Bronchial epithelial cell (primary cell): ENCODE measurements around the gene MRPL53. TPM values are rescaled to one million over a fixed set of nuclear protein-coding genes. Genes with fewer than 3 reads are reported as not detected.

Source experiments
- DNase-seq: peaks from one replicate; pipeline ENCODE4 v3.0.0-alpha.2; 2010; ENCODE audit warnings: low read depth
- FAIRE-seq: peaks from 2 replicates; lab custom pipeline; 2011; peaks lifted over from hg19 to GRCh38; lab: Jason Lieb, UNC
- H3K27me3 ChIP-seq: 2 replicates; pipeline ENCODE4 v1.5.1; 2011; ENCODE audit warnings: low read length; ENCODE audit not compliant: control insufficient read depth, insufficient read depth
- H3K36me3 ChIP-seq: 2 replicates; pipeline ENCODE4 v1.5.1; 2011; ENCODE audit warnings: low read length; ENCODE audit not compliant: control insufficient read depth, insufficient read depth
- H3K4me3 ChIP-seq: 2 replicates; pipeline ENCODE4 v1.5.1; 2011; ENCODE audit warnings: mild to moderate bottlenecking, low read depth, low read length, control low read depth
- CTCF ChIP-seq: IDR thresholded peaks from 2 replicates; pipeline ENCODE4 v1.5.1; 2011; ENCODE audit warnings: mild to moderate bottlenecking, moderate library complexity, low read length, control low read depth, inconsistent platforms; ENCODE audit not compliant: insufficient read depth, severe bottlenecking
- total RNA-seq: library from RNA; depleted of rRNA; stranded (reverse); fragments of >200 nt; gene quantifications from 2 replicates; pipeline ENCODE4 v1.2.1, GENCODE V29; 2014

MRPL53 gene
- total RNA-seq, 1 donor from 2014 or later: 57.9 TPM

GRCh38 chr2:74507145-74507925 is 34.9 kb upstream of the MRPL53 start, which contains the start of gene PCGF1:
Gene PCGF1 (minus strand): TSS chr2:74507695. CDS start chr2:74507668, 27 bp downstream.
- Histone ChIP-seq H3K27me3 (peaks cover 14% of the 10 kb centered on the region), H3K36me3 (peaks cover 7% of the 10 kb centered on the region), H3K4me3 (peak within 1 kb of the TSS; percentile 70)
- DNase-seq (peak; percentile 96), FAIRE-seq (no peak)
- no peak for TF ChIP-seq CTCF

- DNase-seq (no peak), FAIRE-seq (no peak)
- Histone ChIP-seq H3K4me3 (no peak overlapping the region), H3K27me3 (peaks cover 2% of the 10 kb centered on the region), H3K36me3 (peaks cover 7% of the 10 kb centered on the region)
- no peak for TF ChIP-seq CTCF
Measured at GRCh38 chr2:74505448-74506246, 33.2 kb upstream of the MRPL53 start.

- Histone ChIP-seq H3K36me3 (peaks cover 7% of the 10 kb centered on the region), H3K4me3 (no peak overlapping the region), H3K27me3 (peaks cover 5% of the 10 kb centered on the region)
- DNase-seq: no peak
- FAIRE-seq: no peak
- TF ChIP-seq CTCF: no peak
Measured at GRCh38 chr2:74504591-74504990, 32.1 kb upstream of the MRPL53 start.

GRCh38 chr2:74503506-74504475 is 31.3 kb upstream of the MRPL53 start:
- Histone ChIP-seq H3K27me3 (peaks cover 7% of the 10 kb centered on the region), H3K36me3 (peaks cover 7% of the 10 kb centered on the region), H3K4me3 (peak overlapping the region; percentile 54)
- no peak for FAIRE-seq
- no peak for TF ChIP-seq CTCF
- DNase-seq: no peak

GRCh38 chr2:74502720-74503505 is 30.4 kb upstream of the MRPL53 start:
- Histone ChIP-seq H3K36me3 (peaks cover 7% of the 10 kb centered on the region), H3K4me3 (peak overlapping the region; percentile 54), H3K27me3 (peaks cover 9% of the 10 kb centered on the region)
- FAIRE-seq: no peak
- TF ChIP-seq CTCF: peak; percentile 47
- DNase-seq: peak; percentile 64
